Measurements from ENCODE around the gene WNT9B.

Gene WNT9B

GRCh38 chr17:46890638-46891037 lies 39.3 kb downstream of the WNT9B start:
- Histone ChIP-seq H3K27me3 (ENCODE audit: insufficient read depth, low read depth) (no peaks in the 10 kb centered on the region), H3K9ac (no peak overlapping the region), H3K4me3 (IDR thresholded peaks at IDR 0.05; ENCODE audit: insufficient read depth, low read depth, low read length) (no peak overlapping the region), H3K27ac (no peak overlapping the region), H2AFZ (ENCODE audit: low read depth) (no peak overlapping the region), H3K79me2 (ENCODE audit: insufficient read depth, low read depth) (no peaks in the 10 kb centered on the region), H3K4me1 (ENCODE audit: low read depth, poor library complexity, severe bottlenecking) (no peaks in the 10 kb centered on the region), H4K20me1 (ENCODE audit: insufficient read depth) (no peaks in the 10 kb centered on the region), H3K36me3 (ENCODE audit: insufficient read depth) (no peaks in the 10 kb centered on the region), H3K4me2 (no peak overlapping the region)
- TF ChIP-seq, protein P1, sequence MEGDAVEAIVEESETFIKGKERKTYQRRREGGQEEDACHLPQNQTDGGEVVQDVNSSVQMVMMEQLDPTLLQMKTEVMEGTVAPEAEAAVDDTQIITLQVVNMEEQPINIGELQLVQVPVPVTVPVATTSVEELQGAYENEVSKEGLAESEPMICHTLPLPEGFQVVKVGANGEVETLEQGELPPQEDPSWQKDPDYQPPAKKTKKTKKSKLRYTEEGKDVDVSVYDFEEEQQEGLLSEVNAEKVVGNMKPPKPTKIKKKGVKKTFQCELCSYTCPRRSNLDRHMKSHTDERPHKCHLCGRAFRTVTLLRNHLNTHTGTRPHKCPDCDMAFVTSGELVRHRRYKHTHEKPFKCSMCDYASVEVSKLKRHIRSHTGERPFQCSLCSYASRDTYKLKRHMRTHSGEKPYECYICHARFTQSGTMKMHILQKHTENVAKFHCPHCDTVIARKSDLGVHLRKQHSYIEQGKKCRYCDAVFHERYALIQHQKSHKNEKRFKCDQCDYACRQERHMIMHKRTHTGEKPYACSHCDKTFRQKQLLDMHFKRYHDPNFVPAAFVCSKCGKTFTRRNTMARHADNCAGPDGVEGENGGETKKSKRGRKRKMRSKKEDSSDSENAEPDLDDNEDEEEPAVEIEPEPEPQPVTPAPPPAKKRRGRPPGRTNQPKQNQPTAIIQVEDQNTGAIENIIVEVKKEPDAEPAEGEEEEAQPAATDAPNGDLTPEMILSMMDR (conservative IDR thresholded peaks at IDR 0.05; ENCODE audit: low read depth, low read length): no peak

GRCh38 chr17:46892192-46892703 lies 40.9 kb downstream of the WNT9B start:
- H3K27me3 ChIP-seq (ENCODE audit: insufficient read depth, low read depth): no peaks in the 10 kb centered on the region
- no peak overlapping the region for H3K4me2 ChIP-seq
- TF ChIP-seq, protein P1 (conservative IDR thresholded peaks at IDR 0.05; ENCODE audit: low read depth, low read length): no peak
- H3K79me2 ChIP-seq (ENCODE audit: insufficient read depth, low read depth): no peaks in the 10 kb centered on the region
- H3K4me1 ChIP-seq (ENCODE audit: low read depth, poor library complexity, severe bottlenecking): no peaks in the 10 kb centered on the region
- H3K4me3 ChIP-seq (IDR thresholded peaks at IDR 0.05; ENCODE audit: insufficient read depth, low read depth, low read length): no peak overlapping the region
- H3K27ac ChIP-seq: no peak overlapping the region
- H3K36me3 ChIP-seq (ENCODE audit: insufficient read depth): no peaks in the 10 kb centered on the region
- no peaks in the 10 kb centered on the region for H4K20me1 ChIP-seq (ENCODE audit: insufficient read depth)
- H2AFZ ChIP-seq (ENCODE audit: low read depth): no peak overlapping the region
- no peak overlapping the region for H3K9ac ChIP-seq

- TF ChIP-seq, protein P1 (conservative IDR thresholded peaks at IDR 0.05; ENCODE audit: low read depth, low read length): no peak
- Histone ChIP-seq H3K4me2 (no peak overlapping the region), H3K4me3 (IDR thresholded peaks at IDR 0.05; ENCODE audit: insufficient read depth, low read depth, low read length) (no peak overlapping the region), H2AFZ (ENCODE audit: low read depth) (no peak overlapping the region), H3K27me3 (ENCODE audit: insufficient read depth, low read depth) (no peaks in the 10 kb centered on the region), H3K79me2 (ENCODE audit: insufficient read depth, low read depth) (no peaks in the 10 kb centered on the region), H4K20me1 (ENCODE audit: insufficient read depth) (no peaks in the 10 kb centered on the region), H3K36me3 (ENCODE audit: insufficient read depth) (no peaks in the 10 kb centered on the region), H3K27ac (no peak overlapping the region), H3K9ac (no peak overlapping the region), H3K4me1 (ENCODE audit: low read depth, poor library complexity, severe bottlenecking) (no peaks in the 10 kb centered on the region)
Measured at GRCh38 chr17:46894024-46894423, 42.6 kb downstream of the WNT9B start.

GRCh38 chr17:46894476-46895151 lies 43.2 kb downstream of the WNT9B start:
- H2AFZ ChIP-seq (ENCODE audit: low read depth): no peak overlapping the region
- no peaks in the 10 kb centered on the region for H3K4me1 ChIP-seq (ENCODE audit: low read depth, poor library complexity, severe bottlenecking)
- TF ChIP-seq, protein P1 (conservative IDR thresholded peaks at IDR 0.05; ENCODE audit: low read depth, low read length): no peak
- no peak overlapping the region for H3K4me3 ChIP-seq (IDR thresholded peaks at IDR 0.05; ENCODE audit: insufficient read depth, low read depth, low read length)
- H4K20me1 ChIP-seq (ENCODE audit: insufficient read depth): no peaks in the 10 kb centered on the region
- no peaks in the 10 kb centered on the region for H3K79me2 ChIP-seq (ENCODE audit: insufficient read depth, low read depth)
- no peak overlapping the region for H3K27ac ChIP-seq
- no peak overlapping the region for H3K9ac ChIP-seq
- no peak overlapping the region for H3K4me2 ChIP-seq
- H3K36me3 ChIP-seq (ENCODE audit: insufficient read depth): no peaks in the 10 kb centered on the region
- H3K27me3 ChIP-seq (ENCODE audit: insufficient read depth, low read depth): no peaks in the 10 kb centered on the region
